Hematopoietic multipotent progenitor cell treated with erythropoietin and hydrocortisone succinate and interleukin-3 and kit ligand, for 6 days (in vitro differentiated cells): ENCODE data around the gene SYNPR.
"Not testable (repeated sequence)": the region's sequence is repeated elsewhere in the genome, so short reads cannot be mapped to it uniquely, and the experiment has no call there.

Source experiments
- DNase-seq: peaks from one replicate; pipeline ENCODE4 v3.0.0-alpha.2; 2015

Gene SYNPR

GRCh38 chr3:63642488-63642887 lies 364.4 kb downstream of the SYNPR start:
- DNase-seq: no peak

GRCh38 chr3:63644212-63644797 lies 366.2 kb downstream of the SYNPR start:
- no peak for DNase-seq

GRCh38 chr3:63644928-63645781 lies 367.0 kb downstream of the SYNPR start:
- not testable (repeated sequence) for DNase-seq

- no peak for DNase-seq
These were observed 374.1 kb downstream of the SYNPR start, which contains the start of gene SNTN for GRCh38 chr3:63652066-63652725. TSS of gene SNTN (plus strand) at chr3:63652675. CDS start at chr3:63652688, 13 bp downstream.

GRCh38 chr3:63654211-63654610 lies 376.1 kb downstream of the SYNPR start:
- no peak for DNase-seq

GRCh38 chr3:63654931-63655330 lies 376.8 kb downstream of the SYNPR start:
- DNase-seq: no peak

- no peak for DNase-seq
These were observed 377.4 kb downstream of the SYNPR start for GRCh38 chr3:63655519-63655918.

- DNase-seq: no peak
These were observed 378.7 kb downstream of the SYNPR start for GRCh38 chr3:63656786-63657185.

GRCh38 chr3:63661242-63661641 lies 383.1 kb downstream of the SYNPR start:
- DNase-seq: peak; percentile 19

GRCh38 chr3:63662011-63662410 lies 383.9 kb downstream of the SYNPR start:
- no peak for DNase-seq

GRCh38 chr3:63662500-63662899 lies 384.4 kb downstream of the SYNPR start:
- DNase-seq: no peak
